ENCODE results near the gene NRCAM.

The NRCAM gene

DNA sequence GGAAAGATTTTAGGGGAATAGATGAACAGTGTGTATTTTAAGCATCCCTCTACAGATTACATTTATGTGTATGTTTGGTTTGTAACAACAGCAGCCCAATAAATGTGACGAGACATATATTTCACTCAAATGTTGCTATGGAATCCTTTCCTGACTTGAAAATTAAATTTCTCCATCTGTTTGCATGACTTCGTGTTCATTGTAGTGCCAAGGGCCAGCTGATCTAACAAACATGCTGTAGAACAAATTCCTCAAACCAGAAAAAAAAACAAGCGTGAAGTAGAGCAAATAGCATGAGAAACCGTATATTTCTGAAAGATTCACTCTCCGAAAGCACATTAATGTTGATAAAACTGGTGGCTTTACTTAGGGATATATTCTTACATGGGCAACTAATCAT, 87.8 kb downstream of the NRCAM start:
- ChIA-PET CTCF (no interaction called here), POLR2A (interaction anchor here (0.6 kb wide), 1 partner anchor 271 kb away, joined by 4 read pairs; no protein-coding TSS in a partner anchor)
- no peaks in the 10 kb centered on the region for H3K36me3 ChIP-seq (ENCODE audit: control insufficient read depth in 2 of 2, insufficient read depth in 1 of 2, low read length in 2 of 2)
- H3K4me1 ChIP-seq (ENCODE audit: control insufficient read depth, insufficient read depth, low read length), result no peaks in the 10 kb centered on the region
- TF ChIP-seq ZNF121 (tag by site-specific recombination; IDR thresholded peaks at IDR 0.05) (no peak), ZNF404 (tag by site-specific recombination; IDR thresholded peaks at IDR 0.05) (no peak), ZNF23 (tag by site-specific recombination; IDR thresholded peaks at IDR 0.05; ENCODE audit: borderline replicate concordance) (no peak), ZNF513 (tag by site-specific recombination; IDR thresholded peaks at IDR 0.05) (no peak), ZNF354C (tag by site-specific recombination; IDR thresholded peaks at IDR 0.05; ENCODE audit: borderline replicate concordance, low read depth) (no peak), YY2 (tag by site-specific recombination; IDR thresholded peaks at IDR 0.05) (no peak), ZNF132 (tag by site-specific recombination; IDR thresholded peaks at IDR 0.05; ENCODE audit: borderline replicate concordance) (no peak), ZNF394 (tag by site-specific recombination; IDR thresholded peaks at IDR 0.05; ENCODE audit: borderline replicate concordance) (no peak), ZNF660 (tag by site-specific recombination; IDR thresholded peaks at IDR 0.05) (no peak), ZNF658 (tag by site-specific recombination; IDR thresholded peaks at IDR 0.05) (no peak), ZSCAN18 (tag by site-specific recombination; IDR thresholded peaks at IDR 0.05) (no peak)
- TF ChIP-seq, protein P1, sequence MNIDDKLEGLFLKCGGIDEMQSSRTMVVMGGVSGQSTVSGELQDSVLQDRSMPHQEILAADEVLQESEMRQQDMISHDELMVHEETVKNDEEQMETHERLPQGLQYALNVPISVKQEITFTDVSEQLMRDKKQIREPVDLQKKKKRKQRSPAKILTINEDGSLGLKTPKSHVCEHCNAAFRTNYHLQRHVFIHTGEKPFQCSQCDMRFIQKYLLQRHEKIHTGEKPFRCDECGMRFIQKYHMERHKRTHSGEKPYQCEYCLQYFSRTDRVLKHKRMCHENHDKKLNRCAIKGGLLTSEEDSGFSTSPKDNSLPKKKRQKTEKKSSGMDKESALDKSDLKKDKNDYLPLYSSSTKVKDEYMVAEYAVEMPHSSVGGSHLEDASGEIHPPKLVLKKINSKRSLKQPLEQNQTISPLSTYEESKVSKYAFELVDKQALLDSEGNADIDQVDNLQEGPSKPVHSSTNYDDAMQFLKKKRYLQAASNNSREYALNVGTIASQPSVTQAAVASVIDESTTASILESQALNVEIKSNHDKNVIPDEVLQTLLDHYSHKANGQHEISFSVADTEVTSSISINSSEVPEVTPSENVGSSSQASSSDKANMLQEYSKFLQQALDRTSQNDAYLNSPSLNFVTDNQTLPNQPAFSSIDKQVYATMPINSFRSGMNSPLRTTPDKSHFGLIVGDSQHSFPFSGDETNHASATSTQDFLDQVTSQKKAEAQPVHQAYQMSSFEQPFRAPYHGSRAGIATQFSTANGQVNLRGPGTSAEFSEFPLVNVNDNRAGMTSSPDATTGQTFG (tag by site-specific recombination; IDR thresholded peaks at IDR 0.05; ENCODE audit: borderline replicate concordance), result no peak
- H3K27ac ChIP-seq (ENCODE audit: extremely low read depth, low read depth, low read length), result no peak overlapping the region
- no peaks in the 10 kb centered on the region for H3K9me3 ChIP-seq (ENCODE audit: control insufficient read depth, insufficient read depth, low read depth, low read length)
- no peak overlapping the region for H3K4me3 ChIP-seq (ENCODE audit: low read depth, low read length)

DNA sequence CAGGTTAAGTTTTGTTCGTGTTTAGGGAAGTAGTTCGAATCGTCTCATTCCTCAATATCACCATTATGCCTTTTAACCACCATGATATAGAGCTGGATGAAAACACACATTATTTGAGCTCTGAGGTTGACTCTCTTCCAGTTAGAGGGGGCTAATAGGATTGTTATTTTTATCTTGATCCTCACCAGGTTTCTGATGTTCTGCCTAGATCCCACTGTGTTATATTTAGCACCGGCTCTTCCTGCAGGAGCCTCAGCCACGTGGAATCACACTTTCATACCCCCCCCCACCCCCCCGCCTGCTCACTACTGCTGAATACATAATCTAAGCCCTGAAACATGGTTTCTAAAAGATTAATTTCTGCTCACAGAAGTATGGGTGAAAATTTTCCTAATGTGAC, 88.3 kb downstream of the NRCAM start:
- H3K36me3 ChIP-seq (ENCODE audit: control insufficient read depth in 2 of 2, insufficient read depth in 1 of 2, low read length in 2 of 2), result no peaks in the 10 kb centered on the region
- no peaks in the 10 kb centered on the region for H3K9me3 ChIP-seq (ENCODE audit: control insufficient read depth, insufficient read depth, low read depth, low read length)
- H3K4me1 ChIP-seq (ENCODE audit: control insufficient read depth, insufficient read depth, low read length), result no peaks in the 10 kb centered on the region
- ChIA-PET CTCF (no interaction called here), POLR2A (no interaction called here)
- H3K4me3 ChIP-seq (ENCODE audit: low read depth, low read length), result no peak overlapping the region
- no peak overlapping the region for H3K27ac ChIP-seq (ENCODE audit: extremely low read depth, low read depth, low read length)
- TF ChIP-seq BCL11B (tag by site-specific recombination; IDR thresholded peaks at IDR 0.05; ENCODE audit: low read depth), result no peak
- no peak for TF ChIP-seq ZNF776 (tag by site-specific recombination; IDR thresholded peaks at IDR 0.05; ENCODE audit: borderline replicate concordance)
- no peak for TF ChIP-seq ZNF335 (tag by site-specific recombination; conservative IDR thresholded peaks at IDR 0.05)
- TF ChIP-seq ZNF561 (tag by site-specific recombination; IDR thresholded peaks at IDR 0.05; ENCODE audit: borderline replicate concordance), result no peak
- TF ChIP-seq ZNF391 (tag by site-specific recombination; IDR thresholded peaks at IDR 0.05; ENCODE audit: borderline replicate concordance, low read depth), result no peak
- no peak for TF ChIP-seq HOXD13 (CRISPR knock-in tag; IDR thresholded peaks at IDR 0.05; ENCODE audit: borderline replicate concordance)
- no peak for TF ChIP-seq ZNF670 (tag by site-specific recombination; IDR thresholded peaks at IDR 0.05; ENCODE audit: low read depth)
- TF ChIP-seq REST (tag by site-specific recombination; IDR thresholded peaks at IDR 0.05), result no peak
- no peak for TF ChIP-seq ZNF302 (tag by site-specific recombination; IDR thresholded peaks at IDR 0.05; ENCODE audit: low read depth)
- TF ChIP-seq, protein P2, sequence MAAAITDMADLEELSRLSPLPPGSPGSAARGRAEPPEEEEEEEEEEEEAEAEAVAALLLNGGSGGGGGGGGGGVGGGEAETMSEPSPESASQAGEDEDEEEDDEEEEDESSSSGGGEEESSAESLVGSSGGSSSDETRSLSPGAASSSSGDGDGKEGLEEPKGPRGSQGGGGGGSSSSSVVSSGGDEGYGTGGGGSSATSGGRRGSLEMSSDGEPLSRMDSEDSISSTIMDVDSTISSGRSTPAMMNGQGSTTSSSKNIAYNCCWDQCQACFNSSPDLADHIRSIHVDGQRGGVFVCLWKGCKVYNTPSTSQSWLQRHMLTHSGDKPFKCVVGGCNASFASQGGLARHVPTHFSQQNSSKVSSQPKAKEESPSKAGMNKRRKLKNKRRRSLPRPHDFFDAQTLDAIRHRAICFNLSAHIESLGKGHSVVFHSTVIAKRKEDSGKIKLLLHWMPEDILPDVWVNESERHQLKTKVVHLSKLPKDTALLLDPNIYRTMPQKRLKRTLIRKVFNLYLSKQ (tag by site-specific recombination; IDR thresholded peaks at IDR 0.05; ENCODE audit: borderline replicate concordance), result no peak
- no peak for TF ChIP-seq ZNF558 (tag by site-specific recombination; IDR thresholded peaks at IDR 0.05)
- TF ChIP-seq ZNF704 (tag by site-specific recombination; IDR thresholded peaks at IDR 0.05), result no peak
